SK-N-MC (cell line): Measurements from ENCODE around the gene ATP5MK.
"Not testable (repeated sequence)": the region's sequence is repeated elsewhere in the genome, so short reads cannot be mapped to it uniquely, and the experiment has no call there.

ENCODE experiments used
- DNase-seq: peaks from one replicate; pipeline ENCODE4 v3.0.0-alpha.2; 2011; ENCODE audit warnings: low read depth, low spot score
- H3K27ac ChIP-seq: fragments of 200-600 bp; sonication (generic); 2 replicates; pipeline ENCODE4 v1.5.1; 2016; ENCODE audit warnings: mixed run types
- H3K36me3 ChIP-seq: fragments of 200-600 bp; sonication (generic); 2 replicates; pipeline ENCODE4 v1.6.1; 2017; ENCODE audit warnings: antibody characterized with exemption, low read length, mixed read lengths; ENCODE audit not compliant: insufficient read depth
- H3K4me3 ChIP-seq: fragments of 200-600 bp; sonication (generic); 2 replicates; pipeline ENCODE4 v1.5.1; 2016
- H3K9ac ChIP-seq: fragments of 200-600 bp; sonication (generic); 2 replicates; pipeline ENCODE4 v1.8.0; 2017; ENCODE audit warnings: mixed run types, mixed read lengths; ENCODE audit not compliant: insufficient read length
- H3K9me3 ChIP-seq: fragments of 200-600 bp; sonication (generic); 2 replicates; pipeline ENCODE4 v1.6.1; 2017; ENCODE audit warnings: low read depth, mild to moderate bottlenecking, antibody characterized with exemption, low read length, moderate library complexity, mixed read lengths
- EZH2 ChIP-seq: fragments of 200-600 bp; sonication (generic); IDR thresholded peaks from one replicate; pipeline ENCODE4 v1.6.1; 2017; ENCODE audit warnings: antibody characterized with exemption
- FOXP2 ChIP-seq: optimal IDR thresholded peaks from 2 replicates; pipeline ENCODE3; 2011; ENCODE audit warnings: mild to moderate bottlenecking, moderate library complexity; ENCODE audit not compliant: insufficient read depth; ENCODE audit errors: extremely low read length, control extremely low read depth
- POLR2AphosphoS5 ChIP-seq: IDR thresholded peaks from 2 replicates; pipeline ENCODE4 v1.6.1; 2012; ENCODE audit warnings: mild to moderate bottlenecking, low read depth, low read length, borderline replicate concordance

The ATP5MK gene

GRCh38 chr10:103439776-103440175, 43.5 kb upstream of the ATP5MK start:
- TF ChIP-seq FOXP2 (no peak), POLR2AphosphoS5 (no peak), EZH2 (no peak)
- Histone ChIP-seq H3K9me3 (no peaks in the 10 kb centered on the region), H3K27ac (no peak overlapping the region), H3K9ac (no peak overlapping the region), H3K36me3 (peaks cover 7% of the 10 kb centered on the region; the same call in 1 of the 2 replicates), H3K4me3 (no peak overlapping the region)
- no peak for DNase-seq

GRCh38 chr10:103433858-103434257, 37.6 kb upstream of the ATP5MK start:
- TF ChIP-seq POLR2AphosphoS5 (no peak), EZH2 (no peak), FOXP2 (no peak)
- no peak overlapping the region for H3K27ac ChIP-seq
- DNase-seq, result no peak
- H3K9me3 ChIP-seq, result no peaks in the 10 kb centered on the region
- H3K9ac ChIP-seq, result no peak overlapping the region
- no peak overlapping the region for H3K4me3 ChIP-seq
- H3K36me3 ChIP-seq, result peaks cover 30% of the 10 kb centered on the region

GRCh38 chr10:103431902-103432301, 35.6 kb upstream of the ATP5MK start:
- DNase-seq, result no peak
- TF ChIP-seq POLR2AphosphoS5 (no peak), FOXP2 (no peak), EZH2 (no peak)
- H3K9ac ChIP-seq, result no peak overlapping the region
- peaks cover 41% of the 10 kb centered on the region for H3K36me3 ChIP-seq
- H3K27ac ChIP-seq, result no peak overlapping the region
- no peak overlapping the region for H3K4me3 ChIP-seq
- H3K9me3 ChIP-seq, result no peaks in the 10 kb centered on the region

- no peak for DNase-seq
- peaks cover 47% of the 10 kb centered on the region for H3K36me3 ChIP-seq
- H3K9me3 ChIP-seq, result no peaks in the 10 kb centered on the region
Measured at GRCh38 chr10:103429647-103430046, 33.4 kb upstream of the ATP5MK start.

GRCh38 chr10:103428989-103429643, 32.8 kb upstream of the ATP5MK start:
- no peak overlapping the region for H3K4me3 ChIP-seq
- peaks cover 47% of the 10 kb centered on the region for H3K36me3 ChIP-seq
- no peak overlapping the region for H3K27ac ChIP-seq
- TF ChIP-seq POLR2AphosphoS5 (no peak), FOXP2 (no peak), EZH2 (no peak)
- no peaks in the 10 kb centered on the region for H3K9me3 ChIP-seq
- no peak overlapping the region for H3K9ac ChIP-seq
- DNase-seq, result no peak

More at GRCh38 chr10:103429647-103430046, 33.4 kb upstream of the ATP5MK start:
- TF ChIP-seq EZH2 (no peak), FOXP2 (no peak), POLR2AphosphoS5 (no peak)
- no peak overlapping the region for H3K27ac ChIP-seq
- no peak overlapping the region for H3K4me3 ChIP-seq
- no peak overlapping the region for H3K9ac ChIP-seq

- Histone ChIP-seq H3K9me3 (no peaks in the 10 kb centered on the region), H3K27ac (no peak overlapping the region)
Measured at GRCh38 chr10:103427866-103428265, 31.6 kb upstream of the ATP5MK start.

GRCh38 chr10:103423748-103424147, 27.5 kb upstream of the ATP5MK start:
- H3K4me3 ChIP-seq, result no peak overlapping the region
- H3K36me3 ChIP-seq, result peaks cover 63% of the 10 kb centered on the region; the same call in 1 of the 2 replicates
- no peak overlapping the region for H3K9ac ChIP-seq
- TF ChIP-seq POLR2AphosphoS5 (no peak), FOXP2 (no peak), EZH2 (no peak)
- no peak overlapping the region for H3K27ac ChIP-seq
- H3K9me3 ChIP-seq, result no peaks in the 10 kb centered on the region
- no peak for DNase-seq

More at GRCh38 chr10:103427866-103428265, 31.6 kb upstream of the ATP5MK start:
- peaks cover 48% of the 10 kb centered on the region for H3K36me3 ChIP-seq
- no peak overlapping the region for H3K4me3 ChIP-seq
- DNase-seq, result no peak
- no peak overlapping the region for H3K9ac ChIP-seq
- TF ChIP-seq EZH2 (no peak), POLR2AphosphoS5 (no peak), FOXP2 (no peak)

- TF ChIP-seq EZH2 (no peak), FOXP2 (no peak), POLR2AphosphoS5 (no peak)
- H3K9ac ChIP-seq, result no peak overlapping the region
- H3K27ac ChIP-seq, result no peak overlapping the region
- no peaks in the 10 kb centered on the region for H3K9me3 ChIP-seq
- H3K4me3 ChIP-seq, result no peak overlapping the region
- peaks cover 80% of the 10 kb centered on the region for H3K36me3 ChIP-seq
- no peak for DNase-seq
Measured at GRCh38 chr10:103419101-103419500, 22.8 kb upstream of the ATP5MK start.

GRCh38 chr10:103417601-103418000, 21.3 kb upstream of the ATP5MK start:
- Histone ChIP-seq H3K27ac (no peak overlapping the region), H3K36me3 (peaks cover 81% of the 10 kb centered on the region), H3K9ac (no peak overlapping the region), H3K9me3 (no peaks in the 10 kb centered on the region), H3K4me3 (no peak overlapping the region)
- TF ChIP-seq POLR2AphosphoS5 (no peak), EZH2 (no peak)
- DNase-seq, result no peak

- peaks cover 77% of the 10 kb centered on the region for H3K36me3 ChIP-seq
- DNase-seq, H3K27ac ChIP-seq, H3K9me3 ChIP-seq, H3K9ac ChIP-seq, H3K4me3 ChIP-seq: not testable (repeated sequence)
Measured at GRCh38 chr10:103417148-103417469, 20.8 kb upstream of the ATP5MK start.
